Measurements from ENCODE around the gene KAZALD1. TPM values are rescaled to one million over a fixed set of nuclear protein-coding genes. Genes with fewer than 3 reads are reported as not detected.
A peak's percentile ranks its signal among the peaks of the same experiment; 100 is the strongest.

Gene KAZALD1
- total RNA-seq, 1 donor from 2014 or later, result 8.1 TPM

DNA sequence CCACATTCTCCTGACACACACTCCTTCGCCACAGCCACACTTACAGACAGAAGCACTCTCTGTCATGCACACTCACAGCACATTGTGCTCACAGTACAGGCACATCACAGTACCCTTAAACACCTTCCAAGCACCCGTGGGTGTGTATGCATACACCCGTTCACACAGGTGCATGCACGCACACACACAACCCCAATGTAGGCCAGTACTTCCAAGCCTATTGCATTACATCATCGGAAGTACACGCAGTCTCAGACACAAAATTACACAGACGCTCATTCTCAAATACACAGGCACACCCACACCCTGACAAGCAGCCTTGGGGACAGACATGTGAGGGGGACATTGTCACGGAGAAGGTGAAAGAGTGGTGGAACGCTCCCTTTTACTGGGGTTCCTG lies 11.1 kb downstream of the KAZALD1 start:
- Histone ChIP-seq H3K27me3 (ENCODE audit: insufficient read depth, low read length) (peaks cover 52% of the 10 kb centered on the region), H3K4me2 (ENCODE audit: low read length) (no peak overlapping the region), H3K27ac (ENCODE audit: low read depth, low read length) (no peak overlapping the region), H3K36me3 (ENCODE audit: insufficient read depth, low read length) (no peaks in the 10 kb centered on the region), H3K9me3 (ENCODE audit: insufficient read depth, low read depth, low read length) (no peaks in the 10 kb centered on the region), H4K20me1 (ENCODE audit: insufficient read depth, low read length) (no peaks in the 10 kb centered on the region), H3K4me1 (ENCODE audit: insufficient read depth, low read length) (no peaks in the 10 kb centered on the region), H2AFZ (ENCODE audit: low read depth, low read length) (no peak overlapping the region), H3K9ac (ENCODE audit: low read length) (no peak overlapping the region), H3K79me2 (ENCODE audit: insufficient read depth, low read length) (no peaks in the 10 kb centered on the region), H3K4me3 (ENCODE audit: insufficient read depth, low read depth, low read length) (no peak overlapping the region)
- Mint-ChIP-seq H3K9me3 (ENCODE audit: unreplicated experiment) (no peaks in the 10 kb centered on the region), H3K27me3 (ENCODE audit: low read depth, unreplicated experiment) (peaks cover 51% of the 10 kb centered on the region), H3K4me1 (ENCODE audit: low read depth, unreplicated experiment) (no peaks in the 10 kb centered on the region), H3K4me3 (ENCODE audit: unreplicated experiment) (no peak overlapping the region), H3K36me3 (ENCODE audit: low read depth, unreplicated experiment) (no peaks in the 10 kb centered on the region), H3K27ac (ENCODE audit: unreplicated experiment) (no peak overlapping the region)
- DNase-seq (ENCODE audit: low read depth), result no peak
- TF ChIP-seq, protein P1, sequence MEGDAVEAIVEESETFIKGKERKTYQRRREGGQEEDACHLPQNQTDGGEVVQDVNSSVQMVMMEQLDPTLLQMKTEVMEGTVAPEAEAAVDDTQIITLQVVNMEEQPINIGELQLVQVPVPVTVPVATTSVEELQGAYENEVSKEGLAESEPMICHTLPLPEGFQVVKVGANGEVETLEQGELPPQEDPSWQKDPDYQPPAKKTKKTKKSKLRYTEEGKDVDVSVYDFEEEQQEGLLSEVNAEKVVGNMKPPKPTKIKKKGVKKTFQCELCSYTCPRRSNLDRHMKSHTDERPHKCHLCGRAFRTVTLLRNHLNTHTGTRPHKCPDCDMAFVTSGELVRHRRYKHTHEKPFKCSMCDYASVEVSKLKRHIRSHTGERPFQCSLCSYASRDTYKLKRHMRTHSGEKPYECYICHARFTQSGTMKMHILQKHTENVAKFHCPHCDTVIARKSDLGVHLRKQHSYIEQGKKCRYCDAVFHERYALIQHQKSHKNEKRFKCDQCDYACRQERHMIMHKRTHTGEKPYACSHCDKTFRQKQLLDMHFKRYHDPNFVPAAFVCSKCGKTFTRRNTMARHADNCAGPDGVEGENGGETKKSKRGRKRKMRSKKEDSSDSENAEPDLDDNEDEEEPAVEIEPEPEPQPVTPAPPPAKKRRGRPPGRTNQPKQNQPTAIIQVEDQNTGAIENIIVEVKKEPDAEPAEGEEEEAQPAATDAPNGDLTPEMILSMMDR (IDR thresholded peaks at IDR 0.05; ENCODE audit: insufficient read depth, low read depth, low read length), result no peak
- TF ChIP-seq EZH2 (IDR thresholded peaks at IDR 0.05; ENCODE audit: insufficient read depth, low read length), result no peak
- no peak for FAIRE-seq

GRCh38 chr10:101073631-101074030 lies 11.8 kb downstream of the KAZALD1 start:
- H3K9me3 ChIP-seq (ENCODE audit: insufficient read depth, low read depth, low read length), result no peaks in the 10 kb centered on the region
- Mint-ChIP-seq H3K9me3 (ENCODE audit: unreplicated experiment) (no peaks in the 10 kb centered on the region), H3K36me3 (ENCODE audit: low read depth, unreplicated experiment) (no peaks in the 10 kb centered on the region), H3K4me3 (ENCODE audit: unreplicated experiment) (no peak overlapping the region), H3K27me3 (ENCODE audit: low read depth, unreplicated experiment) (peaks cover 53% of the 10 kb centered on the region), H3K4me1 (ENCODE audit: low read depth, unreplicated experiment) (peaks cover 4% of the 10 kb centered on the region), H3K27ac (ENCODE audit: unreplicated experiment) (no peak overlapping the region)
- no peaks in the 10 kb centered on the region for H3K36me3 ChIP-seq (ENCODE audit: insufficient read depth, low read length)
- H3K4me2 ChIP-seq (ENCODE audit: low read length), result no peak overlapping the region
- no peak overlapping the region for H3K9ac ChIP-seq (ENCODE audit: low read length)
- no peak overlapping the region for H3K4me3 ChIP-seq (ENCODE audit: insufficient read depth, low read depth, low read length)
- DNase-seq (ENCODE audit: low read depth), result no peak
- H3K27me3 ChIP-seq (ENCODE audit: insufficient read depth, low read length), result peaks cover 57% of the 10 kb centered on the region
- H3K4me1 ChIP-seq (ENCODE audit: insufficient read depth, low read length), result no peaks in the 10 kb centered on the region
- TF ChIP-seq, protein P1 (IDR thresholded peaks at IDR 0.05; ENCODE audit: insufficient read depth, low read depth, low read length), result no peak
- peak; percentile 24 for TF ChIP-seq EZH2 (IDR thresholded peaks at IDR 0.05; ENCODE audit: insufficient read depth, low read length)
- H3K79me2 ChIP-seq (ENCODE audit: insufficient read depth, low read length), result no peaks in the 10 kb centered on the region
- no peaks in the 10 kb centered on the region for H4K20me1 ChIP-seq (ENCODE audit: insufficient read depth, low read length)
- no peak for FAIRE-seq
- H2AFZ ChIP-seq (ENCODE audit: low read depth, low read length), result no peak overlapping the region
- no peak overlapping the region for H3K27ac ChIP-seq (ENCODE audit: low read depth, low read length)

- Histone ChIP-seq H3K9ac (ENCODE audit: low read length) (no peak overlapping the region), H3K9me3 (ENCODE audit: insufficient read depth, low read depth, low read length) (no peaks in the 10 kb centered on the region), H3K36me3 (ENCODE audit: insufficient read depth, low read length) (no peaks in the 10 kb centered on the region), H3K4me2 (ENCODE audit: low read length) (no peak overlapping the region), H3K4me1 (ENCODE audit: insufficient read depth, low read length) (no peaks in the 10 kb centered on the region), H3K4me3 (ENCODE audit: insufficient read depth, low read depth, low read length) (no peak overlapping the region), H4K20me1 (ENCODE audit: insufficient read depth, low read length) (no peaks in the 10 kb centered on the region), H3K27me3 (ENCODE audit: insufficient read depth, low read length) (peaks cover 62% of the 10 kb centered on the region), H3K79me2 (ENCODE audit: insufficient read depth, low read length) (no peaks in the 10 kb centered on the region), H3K27ac (ENCODE audit: low read depth, low read length) (no peak overlapping the region), H2AFZ (ENCODE audit: low read depth, low read length) (no peak overlapping the region)
- FAIRE-seq (no peak), DNase-seq (ENCODE audit: low read depth) (no peak)
- peaks cover 71% of the 10 kb centered on the region for H3K27me3 Mint-ChIP-seq (ENCODE audit: low read depth, unreplicated experiment)
- TF ChIP-seq EZH2 (IDR thresholded peaks at IDR 0.05; ENCODE audit: insufficient read depth, low read length), result peak; percentile 44
- TF ChIP-seq, protein P1 (IDR thresholded peaks at IDR 0.05; ENCODE audit: insufficient read depth, low read depth, low read length), result no peak
- H3K27ac Mint-ChIP-seq (ENCODE audit: unreplicated experiment), result no peak overlapping the region
- no peaks in the 10 kb centered on the region for H3K36me3 Mint-ChIP-seq (ENCODE audit: low read depth, unreplicated experiment)
- peaks cover 5% of the 10 kb centered on the region for H3K4me1 Mint-ChIP-seq (ENCODE audit: low read depth, unreplicated experiment)
- no peaks in the 10 kb centered on the region for H3K9me3 Mint-ChIP-seq (ENCODE audit: unreplicated experiment)
- H3K4me3 Mint-ChIP-seq (ENCODE audit: unreplicated experiment), result no peak overlapping the region
Observed at GRCh38 chr10:101075775-101076174, 14.0 kb downstream of the KAZALD1 start.

Measured in astrocyte (in vitro differentiated cells and primary cell).